HG03159 (cell line): ENCODE results near the gene UBR2.
"Not testable (repeated sequence)": the region's sequence is repeated elsewhere in the genome, so short reads cannot be mapped to it uniquely, and the experiment has no call there.

Experiments
- ATAC-seq: cut with Tn5 transposase; IDR thresholded peaks from one replicate; pipeline ENCODE4 v1.9.1; 2021; ENCODE audit warnings: mild to moderate bottlenecking, moderate library complexity; ENCODE audit not compliant: unreplicated experiment

UBR2 gene

GRCh38 chr6:42615518-42615917 lies 51.7 kb downstream of the UBR2 start:
- ATAC-seq = no peak

GRCh38 chr6:42616716-42617115 lies 52.9 kb downstream of the UBR2 start:
- no peak for ATAC-seq

- no peak for ATAC-seq
These were observed 54.3 kb downstream of the UBR2 start for GRCh38 chr6:42618105-42618504.

- ATAC-seq = no peak
These were observed 54.9 kb downstream of the UBR2 start for GRCh38 chr6:42618686-42619085.

GRCh38 chr6:42619963-42620362 lies 56.1 kb downstream of the UBR2 start:
- no peak for ATAC-seq

GRCh38 chr6:42624601-42625000 lies 60.8 kb downstream of the UBR2 start:
- no peak for ATAC-seq

GRCh38 chr6:42627044-42627443 lies 63.2 kb downstream of the UBR2 start:
- ATAC-seq = no peak

- no peak for ATAC-seq
These were observed 63.8 kb downstream of the UBR2 start for GRCh38 chr6:42627674-42628073.

- ATAC-seq = no peak
These were observed 64.8 kb downstream of the UBR2 start for GRCh38 chr6:42628604-42629003.

GRCh38 chr6:42629845-42630244 lies 66.0 kb downstream of the UBR2 start:
- ATAC-seq = no peak

- ATAC-seq = no peak
These were observed 73.9 kb downstream of the UBR2 start for GRCh38 chr6:42637681-42638080.

- no peak for ATAC-seq
These were observed 79.0 kb downstream of the UBR2 start for GRCh38 chr6:42642794-42643193.

- ATAC-seq = no peak
These were observed 80.4 kb downstream of the UBR2 start for GRCh38 chr6:42644211-42644610.

GRCh38 chr6:42652024-42652746 lies 88.4 kb downstream of the UBR2 start:
- no peak for ATAC-seq

GRCh38 chr6:42653851-42654250 lies 90.0 kb downstream of the UBR2 start:
- ATAC-seq = no peak

- no peak for ATAC-seq
These were observed 96.0 kb downstream of the UBR2 start for GRCh38 chr6:42659806-42660205.

- ATAC-seq = no peak
These were observed 97.8 kb downstream of the UBR2 start for GRCh38 chr6:42661540-42662153.

GRCh38 chr6:42664718-42665117 lies 100.9 kb downstream of the UBR2 start:
- ATAC-seq = no peak

GRCh38 chr6:42674368-42674767 lies 110.5 kb downstream of the UBR2 start:
- ATAC-seq = not testable (repeated sequence)

- ATAC-seq = no peak
These were observed 111.0 kb downstream of the UBR2 start for GRCh38 chr6:42674780-42675179.

- no peak for ATAC-seq
These were observed 115.5 kb downstream of the UBR2 start for GRCh38 chr6:42679358-42679757.

- ATAC-seq = no peak
These were observed 124.5 kb downstream of the UBR2 start for GRCh38 chr6:42688281-42688680.

- ATAC-seq = no peak
These were observed 125.5 kb downstream of the UBR2 start for GRCh38 chr6:42689371-42689770.
